K562 (cell line): Measurements from ENCODE around the gene NCCRP1. TPM values are rescaled to one million over a fixed set of nuclear protein-coding genes. Genes with fewer than 3 reads are reported as not detected.

Experiments used
- ATAC-seq: fragments of 200-7000 bp; cut with Tn5 transposase; 3 replicates; pipeline ENCODE4 v1.9.1; 2020; ENCODE audit warnings: moderate library complexity
- BruUV-seq: library from RNA; stranded (reverse); fragments of 400-500 nt; replicated peaks from 2 replicates; lab custom pipeline; 2021; lab: Mats Ljungman, UMichigan
- CTCF ChIA-PET: fragments of 300-600 bp; formaldehyde crosslinking; extraction: SDS; loops from one replicate; lab custom pipeline; 2021; ENCODE audit warnings: low intra/inter-chr PET ratio; lab: Yijun Ruan, JAX
- POLR2A ChIA-PET: fragments of 300-600, 350-650 bp; sonication (Branson Sonifier 250); formaldehyde crosslinking; extraction: SDS; loops from one replicate; lab custom pipeline; 2021; ENCODE audit warnings: antibody characterized with exemption, inconsistent platforms; lab: Yijun Ruan, JAX
- DNase-seq, 4 experiments: peaks; one replicate each; pipeline versions ENCODE4 v3.0.0 to v3.0.0-alpha.2; 2011 to 2018; ENCODE audit warnings: low spot score in 3 of 4, mixed read lengths in 3 of 4; ENCODE audit errors: extremely low read depth in 1 of 4
- FAIRE-seq: peaks from 2 replicates; lab custom pipeline; 2011; peaks lifted over from hg19 to GRCh38; lab: Jason Lieb, UNC
- H2AFZ ChIP-seq: 2 replicates; pipeline ENCODE4 v1.6.0; 2011; ENCODE audit warnings: low read depth, low read length, control low read depth, inconsistent platforms
- H3K27ac ChIP-seq: fragments of 200-600 bp; 3 replicates; pipeline ENCODE4 v1.8.0; 2011; ENCODE audit warnings: low read depth, mild to moderate bottlenecking, control low read depth, inconsistent platforms, low read length, moderate library complexity, mixed read lengths; ENCODE audit errors: extremely low read depth
- H3K27me3 ChIP-seq, 2 experiments: fragments of 300-600 bp in 1 of 2; 2 replicates in 1 of 2; 3 replicates in 1 of 2; pipeline versions ENCODE4 v1.6.0 to v1.8.0; 2011; ENCODE audit warnings: inconsistent platforms in 2 of 2, low read length in 2 of 2, mild to moderate bottlenecking in 1 of 2, mixed read lengths in 1 of 2, moderate library complexity in 1 of 2; ENCODE audit not compliant: control insufficient read depth in 2 of 2, insufficient read depth in 2 of 2
- H3K36me3 ChIP-seq: fragments of 300-600 bp; 3 replicates; pipeline ENCODE4 v1.8.0; 2011; ENCODE audit warnings: mild to moderate bottlenecking, low read length, inconsistent platforms; ENCODE audit not compliant: control insufficient read depth, insufficient read depth
- H3K4me1 ChIP-seq, 2 experiments: fragments of 200-600 bp in 1 of 2; replicated peaks in 1 of 2; 2 replicates in 1 of 2; 3 replicates in 1 of 2; pipeline versions ENCODE4 v1.5.1 to v1.8.0; 2011; ENCODE audit warnings: inconsistent platforms in 2 of 2, low read length in 2 of 2, mild to moderate bottlenecking in 1 of 2, mixed read lengths in 1 of 2, moderate library complexity in 1 of 2; ENCODE audit not compliant: control insufficient read depth in 2 of 2, insufficient read depth in 2 of 2
- H3K4me2 ChIP-seq: 2 replicates; pipeline ENCODE4 v1.6.1; 2011; ENCODE audit warnings: low read length, control low read depth, inconsistent platforms, mixed read lengths; ENCODE audit not compliant: insufficient read depth
- H3K4me3 ChIP-seq: fragments of 200-600 bp; sonication (generic), shearing (Covaris generic); 2 replicates; pipeline ENCODE4 v1.5.1; 2016; ENCODE audit warnings: control low read depth, inconsistent platforms
- H3K79me2 ChIP-seq: fragments of 200-600 bp; 3 replicates; pipeline ENCODE4 v1.8.0; 2011; ENCODE audit warnings: low read length, inconsistent platforms; ENCODE audit not compliant: control insufficient read depth, insufficient read depth
- H3K9ac ChIP-seq, 2 experiments: 2 replicates each; pipeline versions ENCODE4 v1.6.0 to v1.6.1; 2011; ENCODE audit warnings: low read depth in 2 of 2, low read length in 2 of 2, control low read depth in 1 of 2, inconsistent platforms in 1 of 2, mild to moderate bottlenecking in 1 of 2, mixed read lengths in 1 of 2; ENCODE audit not compliant: insufficient read depth in 1 of 2
- H3K9me1 ChIP-seq: one replicate; pipeline ENCODE4 v1.6.0; 2011; ENCODE audit warnings: inconsistent platforms, mild to moderate bottlenecking, low read length, moderate library complexity; ENCODE audit not compliant: control insufficient read depth, insufficient read depth
- H3K9me3 ChIP-seq: replicated peaks from 2 replicates; pipeline ENCODE4 v1.5.1; 2011; ENCODE audit warnings: low read depth, low read length, inconsistent platforms; ENCODE audit not compliant: control insufficient read depth, insufficient read depth
- H4K20me1 ChIP-seq: replicated peaks from 2 replicates; pipeline ENCODE4 v1.6.1; 2011; ENCODE audit warnings: low read length, inconsistent platforms, mixed read lengths; ENCODE audit not compliant: control insufficient read depth, insufficient read depth
- ATF7 ChIP-seq: fragments of 450-650 bp; IDR thresholded peaks from 2 replicates; pipeline ENCODE4 v1.7.1; 2014; ENCODE audit warnings: mild to moderate bottlenecking, moderate library complexity
- BMI1 ChIP-seq: fragments of 150-350 bp; IDR thresholded peaks from 2 replicates; pipeline ENCODE4 v1.6.1; 2014; ENCODE audit warnings: low read length
- CREB5 ChIP-seq: fragments of 250-450 bp; sonication (Bioruptor Pico); IDR thresholded peaks from 2 replicates; pipeline ENCODE4 v1.5.0; 2020; ENCODE audit warnings: mild to moderate bottlenecking
- E2F8 ChIP-seq: fragments of 450-650 bp; IDR thresholded peaks from 2 replicates; pipeline ENCODE4 v1.7.1; 2018; ENCODE audit warnings: mild to moderate bottlenecking, low read depth; ENCODE audit not compliant: partially characterized antibody
- ELK1 ChIP-seq: sonication (generic); formaldehyde crosslinking; IDR thresholded peaks from 2 replicates; pipeline ENCODE4 v1.8.1; 2022; ENCODE audit warnings: missing genetic modification reagents
- ETV5 ChIP-seq: sonication (generic); formaldehyde crosslinking; IDR thresholded peaks from 2 replicates; pipeline ENCODE4 v1.4.0; 2020; ENCODE audit warnings: low read depth, mild to moderate bottlenecking, missing genetic modification reagents
- HBP1 ChIP-seq: fragments of 450-650 bp; formaldehyde crosslinking; IDR thresholded peaks from 2 replicates; pipeline ENCODE4 v1.4.0; 2022; ENCODE audit warnings: missing genetic modification characterization
- MXI1 ChIP-seq: IDR thresholded peaks from 2 replicates; pipeline ENCODE4 v1.6.1; 2011; ENCODE audit warnings: low read depth, mild to moderate bottlenecking, improper control_type of control experiment, low read length
- PHF20 ChIP-seq: fragments of 450-650 bp; IDR thresholded peaks from 2 replicates; pipeline ENCODE4 v1.6.1; 2018; ENCODE audit not compliant: partially characterized antibody
- XRCC3 ChIP-seq: fragments of 450-650 bp; IDR thresholded peaks from 2 replicates; pipeline ENCODE4 v1.6.1; 2017; ENCODE audit warnings: mild to moderate bottlenecking, moderate library complexity
- ZFP36 ChIP-seq: fragments of 150-350 bp; IDR thresholded peaks from 2 replicates; pipeline ENCODE4 v1.6.1; 2018; ENCODE audit warnings: low read length, low read depth; ENCODE audit not compliant: partially characterized antibody
- ZNF212 ChIP-seq: fragments of 450-650 bp; formaldehyde crosslinking; IDR thresholded peaks from 2 replicates; pipeline ENCODE4 v1.4.0; 2020; ENCODE audit warnings: mild to moderate bottlenecking
- ZNF551 ChIP-seq: fragments of 250-450 bp; sonication (Bioruptor Pico); IDR thresholded peaks from 2 replicates; pipeline ENCODE4 v1.5.0; 2021; ENCODE audit warnings: mild to moderate bottlenecking, moderate library complexity
- ZNF707 ChIP-seq: fragments of 250-450 bp; sonication (Bioruptor Pico); conservative IDR thresholded peaks from 2 replicates; pipeline ENCODE4 v1.8.0; 2022; ENCODE audit warnings: inconsistent platforms, mild to moderate bottlenecking, moderate library complexity
- ZNF717 ChIP-seq: fragments of 250-450 bp; sonication (Bioruptor Pico); IDR thresholded peaks from 2 replicates; pipeline ENCODE4 v1.5.0; 2021
- WGBS: fragments of 100-300 bp; shearing (Covaris generic); methylation state at CpG from one replicate; pipeline ENCODE4 v1.1.6; 2016; ENCODE audit warnings: low coverage, mixed read lengths; ENCODE audit not compliant: insufficient coverage; ENCODE audit errors: missing lambda C conversion rate; 5-methylcytosine and 5-hydroxymethylcytosine counted together
- in situ Hi-C: fragments of 300-500 bp; cut with MboI; formaldehyde crosslinking; loops from 4 replicates; pipeline ENCODE4 v1.15.0; 2018; ENCODE audit warnings: inconsistent platforms, mixed read lengths
- intact Hi-C: fragments of 100-400 bp; cut with micrococcal nuclease; formaldehyde crosslinking; loops from 2 replicates; pipeline ENCODE4 v1.14.2; 2022
- polyA plus RNA-seq, 8 experiments: library from polyadenylated mRNA; depleted of rRNA in 4 of 8; stranded (reverse) in 5 of 8; unstranded in 3 of 8; fragments of >200 nt; fragmentation: Nextera tagmentation in 2 of 8; fragmentation: Illumina TruSeq in 1 of 8; extraction: Ambion mirVana in 2 of 8; extraction: Trizol in 1 of 8; gene quantifications; 2 replicates each; pipeline versions ENCODE4 v1.2.1 to v1.2.3, GENCODE V29; 2011 to 2014; ENCODE audit warnings: inconsistent platforms in 1 of 8, missing spikeins in 1 of 8
- total RNA-seq, 7 experiments: library from RNA; depleted of rRNA in 6 of 7; stranded (reverse); fragments of >200 nt in 6 of 7; fragmentation: Illumina TruSeq in 2 of 7; extraction: Trizol in 2 of 7; gene quantifications; 2 replicates each; pipeline versions ENCODE4 v1.2.1 to v1.2.3, GENCODE V29; 2011 to 2021; ENCODE audit warnings: low replicate concordance in 1 of 7
- TF ChIP-seq, protein P1 (sequence below): fragments of 250-450 bp; sonication (Bioruptor Pico); IDR thresholded peaks from 2 replicates; pipeline ENCODE4 v1.8.0; 2021; ENCODE audit warnings: mild to moderate bottlenecking, moderate library complexity

Gene NCCRP1
- total and polyA plus RNA-seq, 9 of the 15 experiments (the other 6 are each of a cell fraction or from before 2014, with no cell fraction given), result 0.05 TPM; not detected in 8

GRCh38 chr19:39173502-39173991, 23.2 kb upstream of the NCCRP1 start:
- FAIRE-seq (no peak), DNase-seq (no peak), ATAC-seq (no peak)
- ChIA-PET POLR2A (interaction anchor here (0.6 kb wide), 2 partner anchors 10 to 230 kb away, joined by 3 to 5 read pairs; no protein-coding TSS in a partner anchor), CTCF (no interaction called here)
- Histone ChIP-seq H3K27ac (no peak overlapping the region), H2AFZ (no peak overlapping the region), H4K20me1 (no peaks in the 10 kb centered on the region; the same call in 1 of the 2 replicates), H3K4me2 (no peak overlapping the region), H3K9ac (no peak overlapping the region), H3K27me3 (no peaks in the 10 kb centered on the region), H3K36me3 (peaks cover 56% of the 10 kb centered on the region; the same call in 1 of the 3 replicates), H3K79me2 (no peaks in the 10 kb centered on the region), H3K4me3 (no peak overlapping the region), H3K9me3 (no peaks in the 10 kb centered on the region), H3K9me1 (no peaks in the 10 kb centered on the region), H3K4me1 (peaks cover 0 to 33% of the 10 kb centered on the region in 2 experiments; a peak in 2 of 5 replicates)
- BruUV-seq, result no TSS peak
- 93% methylated on average over 11 of the region's 25 CpGs for WGBS
- TF ChIP-seq ZNF212 (CRISPR knock-in tag) (no peak), ZNF717 (CRISPR knock-in tag) (no peak), HBP1 (CRISPR knock-in tag) (no peak), ZNF707 (no peak), ATF7 (no peak), E2F8 (no peak), BMI1 (no peak), ZFP36 (no peak), PHF20 (no peak), ETV5 (CRISPR knock-in tag) (no peak), ELK1 (CRISPR knock-in tag) (no peak), MXI1 (no peak), CREB5 (CRISPR knock-in tag) (no peak), ZNF551 (CRISPR knock-in tag) (no peak), XRCC3 (no peak)
- TF ChIP-seq, protein P1, sequence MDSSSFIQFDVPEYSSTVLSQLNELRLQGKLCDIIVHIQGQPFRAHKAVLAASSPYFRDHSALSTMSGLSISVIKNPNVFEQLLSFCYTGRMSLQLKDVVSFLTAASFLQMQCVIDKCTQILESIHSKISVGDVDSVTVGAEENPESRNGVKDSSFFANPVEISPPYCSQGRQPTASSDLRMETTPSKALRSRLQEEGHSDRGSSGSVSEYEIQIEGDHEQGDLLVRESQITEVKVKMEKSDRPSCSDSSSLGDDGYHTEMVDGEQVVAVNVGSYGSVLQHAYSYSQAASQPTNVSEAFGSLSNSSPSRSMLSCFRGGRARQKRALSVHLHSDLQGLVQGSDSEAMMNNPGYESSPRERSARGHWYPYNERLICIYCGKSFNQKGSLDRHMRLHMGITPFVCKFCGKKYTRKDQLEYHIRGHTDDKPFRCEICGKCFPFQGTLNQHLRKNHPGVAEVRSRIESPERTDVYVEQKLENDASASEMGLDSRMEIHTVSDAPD (CRISPR knock-in tag), result no peak
- in situ Hi-C loops, result no loop called here
- intact Hi-C loops, result no loop called here
